RPMI8226 (cell line): ENCODE results near the gene AIFM3.
"Not testable (repeated sequence)": the region's sequence is repeated elsewhere in the genome, so short reads cannot be mapped to it uniquely, and the experiment has no call there.

Source experiments
- DNase-seq: peaks from one replicate; pipeline ENCODE4 v3.0.0-alpha.2; 2015

AIFM3 gene

GRCh38 chr22:20992056-20992442, 25.0 kb downstream of the AIFM3 start:
- DNase-seq: no peak

- no peak for DNase-seq
These were observed 25.6 kb downstream of the AIFM3 start for GRCh38 chr22:20992456-20993303.

- DNase-seq: no peak
These were observed 26.5 kb downstream of the AIFM3 start for GRCh38 chr22:20993304-20994127.

GRCh38 chr22:20994128-20994901, 27.3 kb downstream of the AIFM3 start:
- DNase-seq: no peak

GRCh38 chr22:20994902-20995241, 27.8 kb downstream of the AIFM3 start:
- no peak for DNase-seq

- no peak for DNase-seq
These were observed 28.4 kb downstream of the AIFM3 start for GRCh38 chr22:20995329-20996030.

- no peak for DNase-seq
These were observed 29.0 kb downstream of the AIFM3 start for GRCh38 chr22:20996031-20996410.

- no peak for DNase-seq
These were observed 29.8 kb downstream of the AIFM3 start for GRCh38 chr22:20996598-20997535.

GRCh38 chr22:20997536-20998257, 30.6 kb downstream of the AIFM3 start:
- DNase-seq: no peak

- no peak for DNase-seq
These were observed 31.6 kb downstream of the AIFM3 start for GRCh38 chr22:20998411-20999336.

GRCh38 chr22:20999350-21000206, 32.5 kb downstream of the AIFM3 start:
- no peak for DNase-seq

- no peak for DNase-seq
These were observed 33.3 kb downstream of the AIFM3 start for GRCh38 chr22:21000207-21000986.

- no peak for DNase-seq
These were observed 34.0 kb downstream of the AIFM3 start for GRCh38 chr22:21000987-21001600.

GRCh38 chr22:21001601-21002325, 34.7 kb downstream of the AIFM3 start, which contains the start of gene THAP7:
Gene THAP7 (minus strand): TSS chr22:21002118. CDS start chr22:21001911, 207 bp downstream.
- DNase-seq: peak; percentile 88

GRCh38 chr22:21003782-21004181, 36.7 kb downstream of the AIFM3 start:
- no peak for DNase-seq

- not testable (repeated sequence) for DNase-seq
These were observed 42.2 kb downstream of the AIFM3 start for GRCh38 chr22:21009208-21009607.
